ENCODE measurements around the gene PAOX.

DNA sequence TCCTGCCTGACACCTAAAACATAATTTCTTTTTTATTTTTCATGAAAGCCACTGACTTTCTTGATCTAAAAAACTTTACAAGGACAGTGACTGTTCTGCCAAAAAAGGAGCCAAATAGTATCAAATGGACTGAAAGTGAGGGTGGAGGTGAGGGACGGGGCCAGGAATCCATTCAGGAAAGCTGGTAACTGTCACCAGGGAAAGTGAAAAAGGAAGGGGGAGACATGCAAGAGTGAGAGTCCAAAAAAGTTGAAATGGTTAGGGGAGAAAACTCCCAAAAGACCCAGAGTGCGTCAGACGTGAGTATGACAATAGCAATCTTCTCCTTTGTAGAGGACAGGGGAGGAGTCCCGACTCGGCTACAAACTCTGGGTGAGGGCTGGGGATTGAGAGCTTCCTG lies 34.8 kb upstream of the PAOX start:
- TF ChIP-seq, protein P1, sequence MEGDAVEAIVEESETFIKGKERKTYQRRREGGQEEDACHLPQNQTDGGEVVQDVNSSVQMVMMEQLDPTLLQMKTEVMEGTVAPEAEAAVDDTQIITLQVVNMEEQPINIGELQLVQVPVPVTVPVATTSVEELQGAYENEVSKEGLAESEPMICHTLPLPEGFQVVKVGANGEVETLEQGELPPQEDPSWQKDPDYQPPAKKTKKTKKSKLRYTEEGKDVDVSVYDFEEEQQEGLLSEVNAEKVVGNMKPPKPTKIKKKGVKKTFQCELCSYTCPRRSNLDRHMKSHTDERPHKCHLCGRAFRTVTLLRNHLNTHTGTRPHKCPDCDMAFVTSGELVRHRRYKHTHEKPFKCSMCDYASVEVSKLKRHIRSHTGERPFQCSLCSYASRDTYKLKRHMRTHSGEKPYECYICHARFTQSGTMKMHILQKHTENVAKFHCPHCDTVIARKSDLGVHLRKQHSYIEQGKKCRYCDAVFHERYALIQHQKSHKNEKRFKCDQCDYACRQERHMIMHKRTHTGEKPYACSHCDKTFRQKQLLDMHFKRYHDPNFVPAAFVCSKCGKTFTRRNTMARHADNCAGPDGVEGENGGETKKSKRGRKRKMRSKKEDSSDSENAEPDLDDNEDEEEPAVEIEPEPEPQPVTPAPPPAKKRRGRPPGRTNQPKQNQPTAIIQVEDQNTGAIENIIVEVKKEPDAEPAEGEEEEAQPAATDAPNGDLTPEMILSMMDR (IDR thresholded peaks at IDR 0.05), result no peak
- no peak for TF ChIP-seq EZH2 (IDR thresholded peaks at IDR 0.05; ENCODE audit: borderline replicate concordance, insufficient read depth, low read depth, low read length, poor library complexity, severe bottlenecking)
